HG03520 (cell line): ENCODE measurements around the gene ADAM17.
"Not testable (repeated sequence)": the region's sequence is repeated elsewhere in the genome, so short reads cannot be mapped to it uniquely, and the experiment has no call there.

Experiments
- ATAC-seq: cut with Tn5 transposase; IDR thresholded peaks from one replicate; pipeline ENCODE4 v1.9.1; 2021; ENCODE audit warnings: mild to moderate bottlenecking, moderate library complexity; ENCODE audit not compliant: unreplicated experiment

The ADAM17 gene

DNA sequence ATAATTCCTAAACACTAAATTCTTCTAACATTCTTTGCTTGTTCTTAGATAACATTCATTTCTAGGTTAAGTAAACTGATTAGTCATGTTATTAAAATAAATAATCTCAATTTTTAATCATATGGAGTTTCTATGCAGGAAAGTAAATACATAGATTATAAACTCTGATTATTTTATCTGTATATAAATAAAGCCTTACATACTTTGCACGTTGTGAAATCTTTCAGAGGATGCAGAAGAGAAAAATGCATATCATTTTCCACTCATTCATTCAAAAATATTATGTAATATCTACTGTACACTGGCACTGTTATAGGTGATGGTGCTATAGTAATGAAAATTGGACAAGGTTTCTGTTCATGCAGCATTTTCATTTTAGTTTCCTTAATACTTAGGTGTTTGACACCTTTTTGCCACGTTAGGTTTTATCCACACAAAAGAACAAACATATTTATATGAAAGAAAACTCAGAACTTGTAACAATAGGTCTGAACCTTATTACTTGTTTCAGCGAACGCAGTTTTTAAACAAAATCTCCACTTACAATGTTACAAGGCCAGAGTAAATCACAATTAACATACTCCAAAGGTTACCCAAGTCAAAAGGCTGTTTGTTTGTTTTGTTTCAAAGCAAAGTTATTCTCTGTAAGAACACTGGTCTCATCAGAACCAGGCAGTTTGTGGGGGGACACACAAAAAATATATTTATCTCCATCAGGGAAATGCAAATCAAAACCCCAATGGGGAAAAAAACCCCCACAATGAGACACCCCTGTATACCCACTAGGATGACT is 27.4 kb downstream of the ADAM17 start:
- no peak for ATAC-seq

DNA sequence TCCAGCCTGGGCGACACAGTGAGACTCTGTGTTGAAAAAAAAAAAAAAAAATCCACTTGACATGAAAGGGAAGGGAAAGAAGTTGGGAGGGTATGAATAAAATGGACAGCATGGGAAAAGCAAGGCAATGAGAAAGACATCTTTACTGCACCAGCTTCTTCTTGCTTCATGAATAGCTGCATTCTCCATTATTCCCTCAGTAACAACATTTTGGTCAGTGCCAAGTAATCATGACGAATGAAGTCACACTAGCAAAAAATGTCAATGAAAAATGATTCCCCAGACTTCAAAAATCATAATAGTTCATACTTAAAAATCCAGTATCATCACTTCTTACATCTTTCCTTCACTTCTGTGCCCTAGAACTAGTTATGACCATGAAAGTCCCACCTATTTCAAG is 30.4 kb downstream of the ADAM17 start:
- ATAC-seq = no peak

DNA sequence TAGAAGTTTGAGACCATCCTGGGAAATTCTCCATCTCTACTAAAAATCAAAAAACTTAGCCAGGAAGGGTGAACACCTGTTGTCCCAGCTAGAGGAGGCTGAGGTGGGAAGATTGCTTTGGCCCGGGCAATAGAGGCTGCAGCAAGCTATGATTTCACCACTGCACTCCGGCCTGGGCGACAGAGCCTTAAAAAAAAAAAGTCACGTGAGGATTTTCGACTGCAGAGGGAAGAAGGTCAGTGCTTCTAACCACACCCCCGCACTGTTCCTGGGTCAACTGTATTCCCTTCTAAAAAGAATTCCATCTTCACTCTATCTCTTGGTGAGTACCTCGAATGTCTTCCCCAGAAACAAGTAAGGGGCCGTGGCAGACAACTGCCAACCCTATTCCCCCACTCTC is 31.3 kb downstream of the ADAM17 start:
- ATAC-seq = no peak

DNA sequence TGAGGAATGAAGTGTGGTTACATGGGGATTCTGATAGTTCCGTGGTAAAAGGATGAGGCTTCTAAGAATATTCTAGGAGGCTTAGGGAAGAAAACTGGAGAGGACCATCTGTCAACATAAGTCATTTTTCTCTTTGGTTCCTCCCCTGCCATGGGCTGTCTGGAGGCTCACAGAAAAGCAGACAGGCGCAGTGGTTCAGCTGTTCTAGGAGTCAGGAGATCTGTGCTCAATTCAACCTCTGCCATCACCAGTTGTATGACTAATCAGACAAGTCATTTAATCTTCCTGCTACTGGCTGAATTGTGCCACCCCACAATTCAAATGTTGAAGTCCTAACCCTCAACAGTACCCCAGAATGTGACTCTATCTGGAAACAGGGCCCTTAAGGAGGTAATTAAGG is 36.4 kb downstream of the ADAM17 start:
- ATAC-seq = no peak

DNA sequence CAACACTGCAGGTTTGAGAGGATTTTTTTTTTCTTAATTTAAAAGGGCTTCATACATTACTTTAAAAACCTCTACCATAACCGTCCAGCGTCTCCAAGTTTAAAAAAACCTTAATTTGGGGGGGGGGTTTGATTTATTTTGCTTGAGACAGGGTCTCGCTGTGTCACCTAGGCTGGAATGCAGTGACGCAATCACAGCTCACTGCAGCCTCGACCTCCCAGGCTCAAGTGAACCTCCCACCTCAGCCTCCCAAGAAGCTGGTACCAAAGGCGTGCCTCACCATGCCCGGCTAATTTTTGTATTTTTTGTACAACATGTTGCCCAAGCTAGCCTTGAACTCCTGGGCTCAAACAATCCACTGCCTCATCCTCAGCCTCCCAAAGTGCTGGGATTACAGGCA is 36.9 kb downstream of the ADAM17 start:
- no peak for ATAC-seq

DNA sequence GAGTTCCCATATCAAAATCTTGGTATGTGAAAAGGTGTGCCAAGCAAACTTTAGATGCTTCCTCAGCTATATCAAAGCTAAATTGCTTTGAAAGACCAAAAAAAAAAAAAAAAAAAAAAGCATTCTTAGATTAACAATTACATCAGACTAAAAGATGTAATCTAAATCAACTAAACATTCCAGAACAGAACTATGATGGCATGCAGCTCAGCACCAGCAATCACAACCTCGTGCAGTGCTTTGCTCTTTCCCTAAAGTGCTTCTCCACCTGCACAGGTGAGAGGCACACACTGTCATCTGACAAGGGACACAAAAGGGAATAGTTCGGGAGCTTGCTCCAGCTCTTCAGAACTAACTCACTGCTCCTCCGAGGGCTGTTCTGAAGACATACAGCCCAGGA is 37.5 kb downstream of the ADAM17 start:
- ATAC-seq = no peak

DNA sequence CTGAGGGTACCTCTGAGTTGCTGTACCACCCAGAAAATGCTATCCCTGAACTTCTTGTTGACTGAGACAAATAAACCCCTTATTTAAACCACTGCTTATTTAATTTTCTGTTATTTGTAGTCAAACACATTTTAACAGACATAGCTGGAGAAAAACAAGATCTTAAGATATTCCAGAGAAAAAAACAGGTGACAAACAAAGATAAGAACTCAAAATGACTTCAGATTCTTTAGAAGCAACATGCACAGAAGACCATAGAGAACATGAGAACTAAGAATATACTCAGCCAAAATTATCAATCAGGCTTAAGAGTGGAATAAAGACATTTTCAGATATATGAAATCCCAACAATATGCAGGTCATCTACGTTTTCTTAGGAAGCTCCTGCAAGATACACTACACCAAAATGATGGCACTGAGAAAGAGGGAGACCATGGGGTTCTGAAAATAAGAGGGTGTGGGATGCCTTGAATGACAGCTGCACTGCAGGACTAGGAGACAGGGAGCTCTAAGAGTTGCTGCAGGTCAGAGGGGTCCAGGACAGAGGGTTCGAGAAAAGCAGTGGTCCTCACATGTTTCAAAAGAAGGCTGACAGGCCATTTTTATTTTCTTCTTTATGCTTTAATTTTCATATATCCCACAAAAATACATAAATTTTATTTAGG is 38.4 kb downstream of the ADAM17 start:
- ATAC-seq = no peak

DNA sequence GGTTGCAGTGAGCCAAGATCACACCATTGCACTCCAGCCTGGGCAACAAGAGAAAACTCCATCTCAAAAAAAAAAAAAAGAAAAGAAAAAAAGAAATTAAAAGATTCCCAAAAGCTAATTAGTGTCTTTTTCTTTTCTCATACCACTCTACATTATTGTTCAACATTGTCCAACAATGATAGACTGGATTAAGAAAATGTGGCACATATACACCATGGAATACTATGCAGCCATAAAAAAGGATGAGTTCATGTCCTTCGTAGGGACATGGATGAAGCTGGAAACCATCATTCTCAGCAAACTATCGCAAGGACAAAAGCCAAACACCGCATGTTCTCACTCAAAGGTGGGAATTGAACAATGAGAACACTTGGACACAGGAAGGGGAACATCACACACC is 41.7 kb downstream of the ADAM17 start:
- not testable (repeated sequence) for ATAC-seq

DNA sequence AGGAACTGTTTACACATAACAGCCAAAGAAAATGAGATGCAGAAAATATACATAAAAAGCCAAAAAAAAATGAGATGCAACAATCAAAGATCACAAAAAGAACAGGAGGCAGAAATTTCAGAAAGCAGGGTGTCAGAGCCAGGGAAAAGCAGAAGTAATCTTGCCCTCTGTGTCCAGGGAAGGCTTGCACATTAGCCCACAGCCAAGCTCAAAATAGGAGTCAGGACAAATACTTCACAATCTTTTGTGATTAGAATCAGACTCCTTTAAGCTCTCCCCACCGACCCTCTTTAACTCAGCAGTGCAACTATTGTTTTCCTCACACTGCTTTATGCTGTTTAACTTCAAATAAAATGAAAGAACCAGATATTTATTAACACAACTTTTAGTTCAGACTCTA is 46.7 kb downstream of the ADAM17 start:
- no peak for ATAC-seq

DNA sequence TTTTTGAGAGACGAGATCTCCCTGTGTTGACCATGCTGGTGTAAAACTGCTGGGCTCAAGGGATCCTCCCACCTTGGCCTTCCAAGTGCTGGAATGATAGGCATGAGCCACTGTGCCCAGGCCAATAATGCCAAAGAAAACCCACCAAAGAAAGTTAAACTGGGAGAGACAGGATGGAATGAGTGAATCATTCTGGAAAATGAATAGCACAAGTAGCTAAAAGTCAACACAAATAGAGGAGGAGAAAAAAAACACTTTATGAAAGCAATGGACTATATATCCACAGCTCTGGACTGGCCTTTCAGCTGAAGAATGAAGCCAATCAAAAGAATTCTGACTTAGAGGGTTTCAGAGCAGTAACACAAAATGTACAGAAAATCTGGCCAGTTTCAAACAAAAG is 57.4 kb downstream of the ADAM17 start:
- no peak for ATAC-seq

DNA sequence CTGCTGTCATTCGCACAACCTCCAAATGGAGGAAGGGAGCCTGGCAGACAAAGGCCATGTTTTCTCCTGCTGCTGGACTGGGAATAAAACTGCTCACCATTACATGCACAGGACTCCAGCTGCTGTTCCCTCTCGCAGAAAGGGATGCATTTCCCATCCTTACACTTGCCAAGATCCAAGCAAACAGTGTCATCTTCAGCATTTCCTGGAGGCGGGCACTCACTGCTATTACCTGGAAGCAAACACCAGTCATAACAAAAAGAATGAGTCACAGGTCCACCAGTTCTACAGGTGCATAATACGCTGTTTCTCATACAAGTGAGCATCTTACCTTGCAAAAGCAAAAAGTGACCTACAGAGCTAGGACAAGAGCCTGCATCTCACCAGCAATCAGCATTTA is 58.6 kb downstream of the ADAM17 start:
- ATAC-seq = no peak

DNA sequence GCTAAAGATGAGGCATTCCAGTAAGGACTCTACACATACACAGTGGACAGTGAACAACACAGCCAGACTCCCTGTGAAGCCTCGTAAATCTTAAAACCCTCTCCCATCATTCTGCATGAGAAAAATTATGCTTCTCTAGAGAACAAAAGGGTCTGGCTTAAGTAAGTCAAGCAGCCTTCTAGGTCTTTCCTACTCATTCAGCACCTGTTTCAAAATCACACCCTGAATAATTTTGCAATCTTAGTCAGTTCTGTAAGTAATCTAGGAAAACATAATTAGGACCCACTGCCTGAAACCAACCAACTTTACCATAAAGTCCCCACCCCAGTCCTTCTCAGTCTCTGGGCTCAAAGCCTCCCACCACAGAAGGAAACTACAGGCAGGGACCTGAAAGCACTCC is 61.5 kb downstream of the ADAM17 start:
- no peak for ATAC-seq

DNA sequence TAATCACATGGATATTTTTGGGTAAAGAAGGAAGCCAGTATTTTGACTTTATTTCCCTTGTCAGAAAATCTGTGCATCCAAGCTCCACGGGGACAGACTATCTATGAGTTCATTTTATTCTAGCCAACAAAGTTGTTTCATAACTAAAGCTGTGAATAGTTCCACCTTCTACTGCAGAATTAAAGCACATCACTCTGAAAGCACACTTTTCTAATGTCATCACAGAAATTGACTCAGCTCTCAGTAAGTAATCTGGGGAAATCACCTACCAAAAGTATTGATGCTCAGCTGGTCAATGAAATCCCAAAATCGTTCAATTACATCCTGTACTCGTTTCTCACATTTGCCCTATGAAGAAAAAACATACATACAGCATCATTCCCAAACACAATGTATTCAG is 62.2 kb downstream of the ADAM17 start:
- ATAC-seq = no peak

DNA sequence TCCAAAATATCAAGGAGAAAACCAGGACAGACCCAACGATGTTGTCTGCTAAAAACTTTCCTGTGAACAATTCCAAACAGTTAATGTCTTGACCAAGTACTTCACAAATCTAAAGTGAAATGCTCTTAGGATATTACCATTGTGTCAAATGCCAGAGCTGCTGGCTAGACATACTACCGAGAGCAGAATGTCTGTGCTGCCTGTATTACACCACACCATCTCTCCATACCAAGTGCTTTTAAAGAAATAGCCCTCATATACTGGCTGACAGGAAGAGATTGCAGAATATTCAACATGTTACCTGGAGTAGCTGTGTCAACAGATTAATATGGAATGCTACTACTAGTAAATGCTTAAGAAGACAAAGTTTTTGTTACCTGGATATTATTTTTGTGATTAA is 62.7 kb downstream of the ADAM17 start:
- ATAC-seq = no peak

DNA sequence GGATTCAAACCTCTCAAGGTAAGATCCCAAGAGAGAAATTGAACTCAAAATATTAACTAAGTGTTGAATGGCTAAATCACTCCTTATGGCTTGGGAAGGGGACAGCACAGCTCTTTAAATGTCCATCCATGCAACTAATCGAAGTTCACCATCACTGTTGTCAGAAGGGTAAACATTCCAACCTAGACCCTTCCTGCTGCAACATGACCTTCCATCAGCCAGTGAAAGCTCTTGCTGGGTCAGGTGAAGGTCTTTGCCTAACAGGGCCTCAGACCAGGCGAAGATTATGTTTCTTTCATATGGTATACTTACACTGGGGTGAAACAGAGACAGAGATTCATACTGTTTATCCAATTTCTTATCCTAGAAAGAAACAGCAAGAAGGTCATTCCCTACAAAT is 64.8 kb downstream of the ADAM17 start:
- ATAC-seq = no peak

DNA sequence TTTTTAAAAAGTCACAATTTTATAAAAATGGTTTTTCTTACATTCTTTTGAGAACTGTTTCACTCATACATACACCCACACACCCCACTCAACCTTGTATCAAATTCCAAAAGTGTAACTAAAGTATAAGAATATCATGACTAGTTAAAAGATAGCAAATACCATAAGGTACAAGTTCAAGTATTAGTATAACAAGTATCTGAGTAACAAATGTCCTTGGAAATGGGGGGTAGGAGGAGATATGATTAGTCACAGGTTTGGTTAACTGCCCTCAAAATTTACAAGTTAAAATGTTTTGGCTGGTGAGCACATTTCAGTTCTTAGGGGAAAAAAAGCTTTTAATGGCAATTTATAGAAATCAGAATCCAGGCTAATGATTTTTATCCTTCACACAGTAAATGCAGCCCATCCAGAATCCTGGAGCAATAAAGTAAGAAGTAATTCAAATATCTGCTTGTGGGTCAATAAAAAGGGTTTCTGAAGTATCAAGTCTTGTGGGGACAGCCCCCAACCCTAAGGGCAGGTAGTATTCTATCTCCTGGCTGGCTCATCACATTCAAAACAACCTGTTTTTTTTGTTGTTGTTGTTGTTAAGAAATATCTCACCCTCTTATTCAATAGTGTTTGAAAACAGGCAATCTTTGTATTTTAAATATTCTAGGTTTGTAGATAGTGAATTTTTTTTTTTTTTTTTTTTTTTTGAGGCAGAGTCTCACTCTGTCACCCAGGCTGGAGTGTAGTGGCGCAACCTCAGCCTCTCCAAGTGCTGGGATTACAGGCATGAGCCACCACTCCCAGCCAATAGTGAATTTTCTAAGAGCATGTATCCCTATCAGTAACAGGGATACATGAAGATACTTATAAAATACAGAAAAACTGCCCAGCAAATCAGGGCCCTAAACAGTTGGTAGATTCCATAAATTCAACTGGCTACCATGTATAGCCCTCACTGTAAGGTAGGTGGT is 66.8 kb downstream of the ADAM17 start:
- no peak for ATAC-seq

DNA sequence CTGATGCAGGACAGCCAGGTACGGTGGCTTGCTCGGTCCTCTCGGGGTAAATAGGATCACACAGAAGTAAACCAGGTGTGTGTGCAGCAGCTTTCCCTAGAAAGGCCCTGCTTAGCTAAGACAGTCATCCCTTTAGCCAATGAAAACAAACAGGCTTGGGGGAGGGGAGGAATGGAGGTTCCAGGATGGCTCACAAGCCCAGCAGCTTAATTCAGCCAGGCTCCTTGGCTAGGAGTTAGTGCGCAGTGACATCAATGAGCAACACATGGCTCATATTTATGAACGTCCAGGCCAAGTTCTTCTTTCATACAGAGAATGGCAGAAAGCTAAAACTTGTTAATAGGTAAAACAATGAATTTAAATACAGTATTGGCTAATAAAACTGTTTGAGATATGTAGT is 71.1 kb downstream of the ADAM17 start:
- ATAC-seq = no peak

DNA sequence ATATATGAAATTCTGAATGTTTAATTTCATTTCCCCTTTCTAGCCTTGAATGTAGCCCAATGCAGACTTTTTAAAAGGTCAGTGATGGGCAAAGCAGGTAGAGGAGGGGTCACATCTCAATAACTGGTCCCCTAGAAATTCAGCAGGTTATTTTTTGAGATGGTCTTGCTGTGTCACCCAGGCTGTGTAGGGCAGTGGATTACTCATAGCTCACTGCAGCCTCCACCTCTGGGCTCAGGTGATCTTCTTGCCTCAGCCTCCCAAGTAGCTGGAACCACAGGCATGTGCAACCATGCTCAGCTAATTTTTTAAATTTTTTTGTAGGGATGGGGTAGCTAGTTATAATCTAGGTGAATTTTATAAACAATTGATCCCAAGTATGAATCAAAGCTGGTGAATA is 72.5 kb downstream of the ADAM17 start:
- ATAC-seq = no peak

DNA sequence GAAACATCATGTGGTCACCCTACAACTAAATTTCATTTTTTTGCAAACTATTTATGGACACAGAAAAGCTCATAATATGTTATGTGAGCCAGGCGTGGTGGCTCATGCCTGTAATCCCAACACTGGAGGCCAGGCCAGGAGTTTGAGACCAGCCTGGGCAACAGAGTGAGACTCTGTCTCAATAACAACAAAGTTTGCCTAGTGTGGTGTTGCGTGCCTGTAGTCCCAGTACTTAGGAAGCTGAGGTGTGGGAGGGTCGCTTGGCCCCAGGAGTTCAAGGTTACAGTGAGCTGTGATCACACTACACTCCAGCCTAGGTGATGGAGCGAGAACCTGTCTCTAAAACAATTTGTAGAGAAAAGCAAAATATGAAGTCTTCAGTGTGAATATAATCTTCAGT is 75.5 kb downstream of the ADAM17 start:
- ATAC-seq = no peak

DNA sequence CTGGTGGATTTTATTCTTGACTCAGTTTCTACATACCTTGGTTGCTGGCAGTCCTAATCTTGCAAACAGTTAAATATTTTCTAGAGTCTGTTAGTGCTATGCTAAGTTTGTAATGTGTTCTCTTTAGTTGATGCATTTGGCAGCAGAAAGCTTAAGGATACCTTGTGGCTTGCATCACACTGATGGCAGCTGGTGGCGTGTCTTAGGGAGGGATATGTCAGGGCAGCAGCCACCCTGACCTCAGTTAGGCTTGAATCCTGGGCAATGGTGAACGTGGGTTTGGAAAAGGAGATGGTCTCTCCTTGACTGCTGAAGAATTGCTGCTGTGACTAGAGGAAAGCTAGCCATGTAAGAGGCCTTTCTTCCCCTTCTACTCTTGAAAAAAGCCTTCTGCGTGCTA is 77.1 kb downstream of the ADAM17 start:
- ATAC-seq = no peak

DNA sequence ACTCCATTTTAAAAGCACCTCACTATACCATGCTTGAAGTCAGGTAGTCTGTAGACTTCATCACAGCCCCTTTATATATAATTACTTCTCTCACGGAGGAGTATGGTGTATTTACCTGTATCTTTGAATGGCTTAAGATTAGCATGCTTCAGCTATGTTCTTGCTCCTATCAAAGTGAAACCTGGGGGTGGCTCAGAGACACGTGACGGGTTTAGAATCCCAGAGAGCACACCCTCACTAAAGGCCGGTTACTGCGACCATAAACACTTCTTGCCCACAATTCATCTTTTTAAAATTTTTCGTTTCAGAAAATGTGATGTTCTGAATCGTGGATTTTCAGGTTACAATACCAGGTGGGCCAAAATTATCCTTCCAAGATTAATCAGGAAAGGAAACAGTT is 77.7 kb downstream of the ADAM17 start:
- ATAC-seq = no peak
